ENCODE measurements around the gene SLC6A19. TPM values are rescaled to one million over a fixed set of nuclear protein-coding genes. Genes with fewer than 3 reads are reported as not detected.

The SLC6A19 gene
- total and polyA plus RNA-seq, 9 of the 15 experiments (the other 6 are each of a cell fraction or from before 2014, with no cell fraction given), result 0.03 to 1.6 (median 0.59) TPM

GRCh38 chr5:1187950-1188334, 13.5 kb upstream of the SLC6A19 start:
- H3K27ac ChIP-seq (ENCODE audit: extremely low read depth, low read depth, low read length), result no peak overlapping the region
- no peaks in the 10 kb centered on the region for H3K9me3 ChIP-seq (replicated peaks; ENCODE audit: control insufficient read depth, insufficient read depth, low read depth, low read length)
- H3K9ac ChIP-seq (ENCODE audit: insufficient read depth in 1 of 2, low read depth in 2 of 2, low read length in 2 of 2), result 0 out of 4 replicates have a peak overlapping the region, but pooled peaks of 1 of the 2 experiments have one; percentile 4
- no TSS peak for BruUV-seq (replicated peaks)
- no peak for DNase-seq (ENCODE audit: extremely low read depth in 1 of 4, low spot score in 3 of 4)
- H3K79me2 ChIP-seq (ENCODE audit: control insufficient read depth, insufficient read depth, low read length), result no peaks in the 10 kb centered on the region
- no peak overlapping the region for H2AFZ ChIP-seq (ENCODE audit: low read depth, low read length)
- H3K36me3 ChIP-seq (ENCODE audit: control insufficient read depth, insufficient read depth, low read length), result no peaks in the 10 kb centered on the region
- H3K4me1 ChIP-seq (replicated peaks in 1 of 2; ENCODE audit: control insufficient read depth in 2 of 2, insufficient read depth in 2 of 2, low read length in 2 of 2), result peaks cover 59 to 69% of the 10 kb centered on the region in 2 experiments
- in situ Hi-C loops (cut with MboI) (no loop called here), intact Hi-C loops (cut with micrococcal nuclease) (no loop called here)
- ChIA-PET POLR2A (no interaction called here), CTCF (ENCODE audit: low intra/inter-chr PET ratio) (no interaction called here)
- H3K9me1 ChIP-seq (ENCODE audit: control insufficient read depth, insufficient read depth, low read length), result no peaks in the 10 kb centered on the region
- H3K4me3 ChIP-seq, result no peak overlapping the region
- TF ChIP-seq ZBTB11 (CRISPR knock-in tag; IDR thresholded peaks at IDR 0.05), result no peak
- TF ChIP-seq ZNF12 (CRISPR knock-in tag; IDR thresholded peaks at IDR 0.05), result peak; percentile 98
- TF ChIP-seq RB1 (IDR thresholded peaks at IDR 0.05; ENCODE audit: low read depth), result no peak
- TF ChIP-seq HCFC1 (IDR thresholded peaks at IDR 0.05; ENCODE audit: low read depth, low read length), result no peak
- no peak for TF ChIP-seq FOXM1 (IDR thresholded peaks at IDR 0.05; ENCODE audit: low read depth)
- TF ChIP-seq FOXM1 (CRISPR knock-in tag; IDR thresholded peaks at IDR 0.05; ENCODE audit: low read depth), result no peak
- no peak for TF ChIP-seq RERE (CRISPR knock-in tag; IDR thresholded peaks at IDR 0.05; ENCODE audit: borderline replicate concordance)
- no peaks in the 10 kb centered on the region for H4K20me1 ChIP-seq (replicated peaks; ENCODE audit: control insufficient read depth, insufficient read depth, low read length)
- no peak overlapping the region for H3K4me2 ChIP-seq (ENCODE audit: insufficient read depth, low read length)
- 73% methylated on average over 8 of the region's 8 CpGs for WGBS (ENCODE audit: insufficient coverage, low coverage, missing lambda C conversion rate)
- no peaks in the 10 kb centered on the region; a peak in 1 of 5 replicates for H3K27me3 ChIP-seq (ENCODE audit: control insufficient read depth in 2 of 2, insufficient read depth in 2 of 2, low read length in 2 of 2)
- no peak for ATAC-seq
- FAIRE-seq, result no peak

Measured in K562 (cell line).